ENCODE measurements around the gene ZCCHC9.

GRCh38 chr5:81269751-81270393, 31.5 kb upstream of the ZCCHC9 start:
- TF ChIP-seq EZH2 (IDR thresholded peaks at IDR 0.05; ENCODE audit: borderline replicate concordance, low read depth, low read length, poor library complexity, severe bottlenecking) (no peak), CTCF (conservative IDR thresholded peaks at IDR 0.05; ENCODE audit: low read depth, low read length) (no peak)
